ENCODE data around the gene FAM111A.

FAM111A gene

DNA sequence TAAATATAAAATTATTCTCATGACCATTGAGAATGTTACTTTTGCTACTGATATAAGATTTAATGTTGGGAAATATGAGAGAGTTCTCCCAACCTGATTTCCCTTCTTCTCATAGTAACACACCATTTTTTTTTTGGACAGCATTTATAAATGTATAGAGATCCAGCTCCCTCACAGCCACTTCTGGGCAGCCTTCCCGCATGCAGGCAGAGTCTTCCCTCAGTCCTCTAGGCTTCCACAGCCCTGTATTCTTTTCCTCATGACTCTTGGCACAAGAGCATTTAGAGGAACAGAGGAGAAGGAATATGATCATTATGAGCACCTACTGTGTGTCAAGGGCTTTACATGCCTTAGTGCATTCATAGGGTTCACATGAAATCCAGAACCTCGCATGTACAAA, 38.3 kb downstream of the FAM111A start:
- DNase-seq (ENCODE audit: low spot score) (no peak), ATAC-seq (ENCODE audit: low read depth) (no peak)
- Histone ChIP-seq H3K36me3 (ENCODE audit: low read depth) (peaks cover 46% of the 10 kb centered on the region), H3K27me3 (ENCODE audit: insufficient read depth, poor library complexity, severe bottlenecking) (no peaks in the 10 kb centered on the region), H3K27ac (ENCODE audit: poor library complexity, severe bottlenecking) (no peak overlapping the region), H3K4me1 (ENCODE audit: insufficient read depth, poor library complexity, severe bottlenecking) (no peaks in the 10 kb centered on the region), H3K9me3 (ENCODE audit: severe bottlenecking) (peaks cover 6% of the 10 kb centered on the region), H3K4me3 (ENCODE audit: severe bottlenecking) (no peak overlapping the region)
- TF ChIP-seq, protein P1, sequence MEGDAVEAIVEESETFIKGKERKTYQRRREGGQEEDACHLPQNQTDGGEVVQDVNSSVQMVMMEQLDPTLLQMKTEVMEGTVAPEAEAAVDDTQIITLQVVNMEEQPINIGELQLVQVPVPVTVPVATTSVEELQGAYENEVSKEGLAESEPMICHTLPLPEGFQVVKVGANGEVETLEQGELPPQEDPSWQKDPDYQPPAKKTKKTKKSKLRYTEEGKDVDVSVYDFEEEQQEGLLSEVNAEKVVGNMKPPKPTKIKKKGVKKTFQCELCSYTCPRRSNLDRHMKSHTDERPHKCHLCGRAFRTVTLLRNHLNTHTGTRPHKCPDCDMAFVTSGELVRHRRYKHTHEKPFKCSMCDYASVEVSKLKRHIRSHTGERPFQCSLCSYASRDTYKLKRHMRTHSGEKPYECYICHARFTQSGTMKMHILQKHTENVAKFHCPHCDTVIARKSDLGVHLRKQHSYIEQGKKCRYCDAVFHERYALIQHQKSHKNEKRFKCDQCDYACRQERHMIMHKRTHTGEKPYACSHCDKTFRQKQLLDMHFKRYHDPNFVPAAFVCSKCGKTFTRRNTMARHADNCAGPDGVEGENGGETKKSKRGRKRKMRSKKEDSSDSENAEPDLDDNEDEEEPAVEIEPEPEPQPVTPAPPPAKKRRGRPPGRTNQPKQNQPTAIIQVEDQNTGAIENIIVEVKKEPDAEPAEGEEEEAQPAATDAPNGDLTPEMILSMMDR (IDR thresholded peaks at IDR 0.05; ENCODE audit: poor library complexity, severe bottlenecking) = no peak

DNA sequence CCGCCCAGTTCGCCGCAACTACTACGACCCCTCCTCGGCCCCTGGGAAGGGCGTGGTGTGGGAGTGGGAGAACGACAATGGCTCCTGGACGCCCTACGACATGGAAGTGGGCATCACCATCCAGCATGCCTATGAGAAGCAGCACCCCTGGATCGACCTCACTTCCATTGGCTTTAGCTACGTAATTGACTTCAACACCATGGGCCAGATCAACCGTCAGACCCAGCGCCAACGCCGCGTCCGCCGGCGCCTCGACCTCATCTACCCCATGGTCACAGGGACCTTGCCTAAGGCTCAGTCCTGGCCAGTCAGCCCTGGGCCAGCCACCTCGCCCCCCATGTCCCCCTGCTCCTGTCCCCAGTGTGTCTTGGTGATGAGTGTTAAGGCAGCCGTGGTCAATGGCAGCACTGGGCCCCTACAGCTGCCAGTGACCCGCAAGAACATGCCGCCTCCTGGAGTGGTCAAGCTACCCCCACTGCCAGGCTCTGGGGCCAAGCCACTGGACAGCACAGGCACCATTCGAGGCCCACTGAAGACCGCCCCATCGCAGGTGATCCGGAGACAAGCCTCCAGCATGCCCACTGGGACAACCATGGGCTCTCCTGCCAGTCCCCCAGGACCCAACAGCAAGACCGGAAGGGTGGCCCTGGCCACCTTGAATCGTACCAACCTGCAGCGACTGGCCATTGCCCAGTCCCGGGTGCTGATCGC, 39.2 kb downstream of the FAM111A start:
- no peak overlapping the region for H3K27ac ChIP-seq (ENCODE audit: poor library complexity, severe bottlenecking)

DNA sequence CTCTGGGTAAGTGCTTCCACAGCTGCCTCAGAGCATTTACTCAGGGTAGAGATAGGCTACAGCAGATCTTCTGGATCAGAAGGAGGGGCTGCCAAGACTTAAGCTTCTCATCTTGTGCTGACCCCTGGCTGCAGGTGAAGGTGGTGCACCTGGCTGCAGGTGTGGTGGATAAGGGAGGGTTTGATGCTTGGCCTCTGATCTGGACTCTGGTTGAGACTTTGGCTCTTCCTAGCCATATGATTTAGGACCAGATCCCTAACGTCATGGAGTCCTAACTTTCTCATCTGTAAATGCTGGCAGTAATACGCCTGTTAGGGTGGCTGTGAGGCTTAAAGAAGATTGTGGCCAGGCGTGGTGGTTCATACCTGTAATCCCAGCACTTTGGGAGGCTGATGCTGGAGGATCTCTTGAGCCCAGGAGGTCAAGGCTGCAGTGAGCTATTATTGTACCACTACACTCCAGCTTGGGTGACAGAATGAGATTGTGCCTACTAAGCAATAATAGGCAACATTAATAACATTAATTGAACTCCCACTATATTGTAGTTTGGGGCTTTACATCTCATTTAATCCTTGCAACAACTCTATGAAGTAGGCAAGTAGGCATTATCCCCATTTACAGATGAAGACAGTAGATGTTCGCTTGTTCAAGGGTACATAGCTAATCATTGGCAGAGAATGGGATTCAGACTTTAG, 39.9 kb downstream of the FAM111A start:
- H3K4me3 ChIP-seq (ENCODE audit: severe bottlenecking) = no peak overlapping the region
- no peaks in the 10 kb centered on the region for H3K4me1 ChIP-seq (ENCODE audit: insufficient read depth, poor library complexity, severe bottlenecking)
- TF ChIP-seq, protein P1 (IDR thresholded peaks at IDR 0.05; ENCODE audit: poor library complexity, severe bottlenecking) = peak; percentile 48
- no peak for DNase-seq (ENCODE audit: low spot score)
- H3K27ac ChIP-seq (ENCODE audit: poor library complexity, severe bottlenecking) = no peak overlapping the region
- peak; percentile 53; the same call in 2 of the 3 replicates for ATAC-seq (ENCODE audit: low read depth)
- no peaks in the 10 kb centered on the region for H3K27me3 ChIP-seq (ENCODE audit: insufficient read depth, poor library complexity, severe bottlenecking)
- H3K36me3 ChIP-seq (ENCODE audit: low read depth) = peaks cover 59% of the 10 kb centered on the region
- peaks cover 6% of the 10 kb centered on the region for H3K9me3 ChIP-seq (ENCODE audit: severe bottlenecking)

More for the DNA sequence above, 39.2 kb downstream of the FAM111A start:
- Histone ChIP-seq H3K4me3 (ENCODE audit: severe bottlenecking) (no peak overlapping the region), H3K4me1 (ENCODE audit: insufficient read depth, poor library complexity, severe bottlenecking) (no peaks in the 10 kb centered on the region), H3K9me3 (ENCODE audit: severe bottlenecking) (peaks cover 6% of the 10 kb centered on the region), H3K27me3 (ENCODE audit: insufficient read depth, poor library complexity, severe bottlenecking) (no peaks in the 10 kb centered on the region), H3K36me3 (ENCODE audit: low read depth) (peaks cover 53% of the 10 kb centered on the region)
- DNase-seq (ENCODE audit: low spot score) = no peak
- TF ChIP-seq, protein P1 (IDR thresholded peaks at IDR 0.05; ENCODE audit: poor library complexity, severe bottlenecking) = no peak
- ATAC-seq (ENCODE audit: low read depth) = no peak

DNA sequence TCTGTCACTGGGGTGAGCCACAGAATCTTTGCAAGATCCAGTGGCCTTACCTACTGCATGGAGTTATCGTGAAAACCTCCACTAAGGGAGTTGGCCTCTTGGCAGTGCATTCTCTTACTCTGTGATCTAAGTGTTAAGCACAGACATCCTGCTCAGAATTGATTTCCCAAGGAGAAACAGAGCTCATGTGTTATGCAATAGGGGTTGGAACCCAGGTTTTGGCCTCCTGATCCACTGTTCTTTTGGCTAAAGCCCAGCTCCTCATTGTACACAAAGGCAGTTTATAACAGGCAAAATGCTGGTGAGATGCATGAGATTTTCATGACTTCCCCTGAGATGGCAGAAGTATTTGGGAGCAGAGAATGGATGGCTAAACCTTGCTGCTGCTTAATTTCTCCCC, 41.1 kb downstream of the FAM111A start:
- Histone ChIP-seq H3K9me3 (ENCODE audit: severe bottlenecking) (peaks cover 6% of the 10 kb centered on the region), H3K36me3 (ENCODE audit: low read depth) (peaks cover 64% of the 10 kb centered on the region), H3K27ac (ENCODE audit: poor library complexity, severe bottlenecking) (no peak overlapping the region), H3K27me3 (ENCODE audit: insufficient read depth, poor library complexity, severe bottlenecking) (no peaks in the 10 kb centered on the region), H3K4me3 (ENCODE audit: severe bottlenecking) (no peak overlapping the region), H3K4me1 (ENCODE audit: insufficient read depth, poor library complexity, severe bottlenecking) (no peaks in the 10 kb centered on the region)
- DNase-seq (ENCODE audit: low spot score) = no peak
- TF ChIP-seq, protein P1 (IDR thresholded peaks at IDR 0.05; ENCODE audit: poor library complexity, severe bottlenecking) = no peak
- no peak for ATAC-seq (ENCODE audit: low read depth)

Measured in RWPE2 (cell line).